ENCODE results near the gene INTS2.
"Not testable (repeated sequence)": the region's sequence is repeated elsewhere in the genome, so short reads cannot be mapped to it uniquely, and the experiment has no call there.

The INTS2 gene

GRCh38 chr17:61927208-61928100 is at the start of gene INTS2:
INTS2 (minus strand) TSS chr17:61927982; CDS start chr17:61926644, 1,338 bp downstream.
- DNase-seq (ENCODE audit: low read depth, low spot score) = peak; percentile 97

GRCh38 chr17:61974115-61974514 is 46.3 kb upstream of the INTS2 start:
- DNase-seq (ENCODE audit: low read depth, low spot score) = no peak

- DNase-seq (ENCODE audit: low read depth, low spot score) = no peak
Observed at GRCh38 chr17:61972311-61972710, 44.5 kb upstream of the INTS2 start.

GRCh38 chr17:61970030-61970429 is 42.2 kb upstream of the INTS2 start:
- DNase-seq (ENCODE audit: low read depth, low spot score) = no peak

- no peak for DNase-seq (ENCODE audit: low read depth, low spot score)
Observed at GRCh38 chr17:61968757-61969156, 41.0 kb upstream of the INTS2 start.

GRCh38 chr17:61967729-61968128 is 39.9 kb upstream of the INTS2 start:
- no peak for DNase-seq (ENCODE audit: low read depth, low spot score)

GRCh38 chr17:61966191-61966590 is 38.4 kb upstream of the INTS2 start:
- DNase-seq (ENCODE audit: low read depth, low spot score) = no peak

- no peak for DNase-seq (ENCODE audit: low read depth, low spot score)
Observed at GRCh38 chr17:61955619-61956018, 27.8 kb upstream of the INTS2 start.

- no peak for DNase-seq (ENCODE audit: low read depth, low spot score)
Observed at GRCh38 chr17:61947367-61948078, 19.7 kb upstream of the INTS2 start.

GRCh38 chr17:61946359-61946758 is 18.6 kb upstream of the INTS2 start:
- DNase-seq (ENCODE audit: low read depth, low spot score) = no peak

- no peak for DNase-seq (ENCODE audit: low read depth, low spot score)
Observed at GRCh38 chr17:61943117-61943516, 15.3 kb upstream of the INTS2 start.

GRCh38 chr17:61942085-61942484 is 14.3 kb upstream of the INTS2 start:
- no peak for DNase-seq (ENCODE audit: low read depth, low spot score)

- DNase-seq (ENCODE audit: low read depth, low spot score) = no peak
Observed at GRCh38 chr17:61928101-61928436, 287 bp upstream of the INTS2 start.

GRCh38 chr17:61926826-61927207 is 965 bp downstream of the INTS2 start:
- no peak for DNase-seq (ENCODE audit: low read depth, low spot score)

GRCh38 chr17:61915162-61915561 is 12.6 kb downstream of the INTS2 start:
- not testable (repeated sequence) for DNase-seq (ENCODE audit: low read depth, low spot score)

GRCh38 chr17:61908292-61909037 is 19.3 kb downstream of the INTS2 start:
- no peak for DNase-seq (ENCODE audit: low read depth, low spot score)

- DNase-seq (ENCODE audit: low read depth, low spot score) = no peak
Observed at GRCh38 chr17:61907361-61907760, 20.4 kb downstream of the INTS2 start.

GRCh38 chr17:61904094-61904710 is 23.6 kb downstream of the INTS2 start:
- DNase-seq (ENCODE audit: low read depth, low spot score) = no peak

- no peak for DNase-seq (ENCODE audit: low read depth, low spot score)
Observed at GRCh38 chr17:61903251-61903650, 24.5 kb downstream of the INTS2 start.

- DNase-seq (ENCODE audit: low read depth, low spot score) = peak; percentile 2
Observed at GRCh38 chr17:61897548-61898180, 30.1 kb downstream of the INTS2 start.

- DNase-seq (ENCODE audit: low read depth, low spot score) = no peak
Observed at GRCh38 chr17:61895391-61895790, 32.4 kb downstream of the INTS2 start.

All from astrocyte of the hippocampus (primary cell).